Measurements from ENCODE around the gene GDPD4. TPM values are rescaled to one million over a fixed set of nuclear protein-coding genes. Genes with fewer than 3 reads are reported as not detected.

The GDPD4 gene
- total RNA-seq, 4 donors from 2014 or later = not detected

DNA sequence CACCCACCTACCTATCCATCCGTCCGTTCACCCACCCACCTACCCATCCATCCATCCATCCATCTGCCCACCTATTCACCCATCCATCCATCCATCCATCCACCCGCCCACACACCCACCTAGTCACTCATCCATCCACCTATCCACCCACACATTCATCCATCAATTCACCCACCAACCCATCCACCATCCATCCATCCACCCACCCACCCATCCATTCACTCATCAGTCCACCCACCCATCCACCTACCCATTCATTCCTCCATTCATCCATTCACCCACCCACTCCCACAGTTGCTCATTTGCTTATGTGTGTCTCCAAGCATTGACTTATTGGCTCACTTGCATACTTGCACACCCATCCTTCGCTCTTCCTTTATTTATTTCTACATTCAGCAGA, 123.3 kb downstream of the GDPD4 start:
- no peaks in the 10 kb centered on the region for H3K9me3 ChIP-seq
- no peaks in the 10 kb centered on the region for H3K27me3 ChIP-seq
- DNase-seq (ENCODE audit: low spot score in 2 of 2) = no peak
- no peak overlapping the region for H3K4me3 ChIP-seq
- H3K4me1 ChIP-seq = no peaks in the 10 kb centered on the region
- WGBS = 90% methylated on average over 4 of the region's 4 CpGs
- H3K27ac ChIP-seq = no peak overlapping the region
- H3K36me3 ChIP-seq = no peaks in the 10 kb centered on the region
- TF ChIP-seq POLR2AphosphoS5 (IDR thresholded peaks at IDR 0.05) (no peak), POLR2A (IDR thresholded peaks at IDR 0.05) (no peak), EP300 (IDR thresholded peaks at IDR 0.05) (no peak)
- TF ChIP-seq, protein P1, sequence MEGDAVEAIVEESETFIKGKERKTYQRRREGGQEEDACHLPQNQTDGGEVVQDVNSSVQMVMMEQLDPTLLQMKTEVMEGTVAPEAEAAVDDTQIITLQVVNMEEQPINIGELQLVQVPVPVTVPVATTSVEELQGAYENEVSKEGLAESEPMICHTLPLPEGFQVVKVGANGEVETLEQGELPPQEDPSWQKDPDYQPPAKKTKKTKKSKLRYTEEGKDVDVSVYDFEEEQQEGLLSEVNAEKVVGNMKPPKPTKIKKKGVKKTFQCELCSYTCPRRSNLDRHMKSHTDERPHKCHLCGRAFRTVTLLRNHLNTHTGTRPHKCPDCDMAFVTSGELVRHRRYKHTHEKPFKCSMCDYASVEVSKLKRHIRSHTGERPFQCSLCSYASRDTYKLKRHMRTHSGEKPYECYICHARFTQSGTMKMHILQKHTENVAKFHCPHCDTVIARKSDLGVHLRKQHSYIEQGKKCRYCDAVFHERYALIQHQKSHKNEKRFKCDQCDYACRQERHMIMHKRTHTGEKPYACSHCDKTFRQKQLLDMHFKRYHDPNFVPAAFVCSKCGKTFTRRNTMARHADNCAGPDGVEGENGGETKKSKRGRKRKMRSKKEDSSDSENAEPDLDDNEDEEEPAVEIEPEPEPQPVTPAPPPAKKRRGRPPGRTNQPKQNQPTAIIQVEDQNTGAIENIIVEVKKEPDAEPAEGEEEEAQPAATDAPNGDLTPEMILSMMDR (IDR thresholded peaks at IDR 0.05) = no peak

DNA sequence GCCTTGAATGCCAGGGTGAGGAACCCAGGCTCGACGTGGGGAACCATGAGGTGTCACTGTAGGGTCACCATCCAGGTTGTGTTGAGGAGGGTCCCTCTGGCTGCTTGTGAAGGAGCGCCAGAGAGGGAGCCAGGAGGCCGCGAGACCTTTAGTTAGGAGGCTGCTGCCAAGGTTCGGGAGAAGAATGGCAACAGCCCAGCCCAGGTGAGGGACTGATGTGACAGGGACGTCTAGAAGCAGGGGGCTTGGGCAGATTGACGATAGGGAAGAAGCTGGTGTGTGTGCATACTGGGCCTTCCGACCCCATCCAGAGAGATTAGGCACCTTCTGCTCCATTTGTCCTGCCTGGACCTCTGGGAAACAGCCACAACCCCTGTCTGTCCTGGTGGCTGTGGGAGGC, 124.5 kb downstream of the GDPD4 start:
- H3K4me3 ChIP-seq = no peak overlapping the region
- no peak overlapping the region for H3K27ac ChIP-seq
- H3K27me3 ChIP-seq = no peaks in the 10 kb centered on the region
- no peak for TF ChIP-seq EP300 (IDR thresholded peaks at IDR 0.05)
- TF ChIP-seq, protein P1 (IDR thresholded peaks at IDR 0.05) = no peak
- no peak for TF ChIP-seq POLR2AphosphoS5 (IDR thresholded peaks at IDR 0.05)
- no peak for TF ChIP-seq POLR2A (IDR thresholded peaks at IDR 0.05)
- H3K4me1 ChIP-seq = no peaks in the 10 kb centered on the region
- DNase-seq (ENCODE audit: low spot score in 2 of 2) = no peak
- 77% methylated on average over 9 of the region's 9 CpGs for WGBS
- H3K36me3 ChIP-seq = no peaks in the 10 kb centered on the region
- H3K9me3 ChIP-seq = no peaks in the 10 kb centered on the region

DNA sequence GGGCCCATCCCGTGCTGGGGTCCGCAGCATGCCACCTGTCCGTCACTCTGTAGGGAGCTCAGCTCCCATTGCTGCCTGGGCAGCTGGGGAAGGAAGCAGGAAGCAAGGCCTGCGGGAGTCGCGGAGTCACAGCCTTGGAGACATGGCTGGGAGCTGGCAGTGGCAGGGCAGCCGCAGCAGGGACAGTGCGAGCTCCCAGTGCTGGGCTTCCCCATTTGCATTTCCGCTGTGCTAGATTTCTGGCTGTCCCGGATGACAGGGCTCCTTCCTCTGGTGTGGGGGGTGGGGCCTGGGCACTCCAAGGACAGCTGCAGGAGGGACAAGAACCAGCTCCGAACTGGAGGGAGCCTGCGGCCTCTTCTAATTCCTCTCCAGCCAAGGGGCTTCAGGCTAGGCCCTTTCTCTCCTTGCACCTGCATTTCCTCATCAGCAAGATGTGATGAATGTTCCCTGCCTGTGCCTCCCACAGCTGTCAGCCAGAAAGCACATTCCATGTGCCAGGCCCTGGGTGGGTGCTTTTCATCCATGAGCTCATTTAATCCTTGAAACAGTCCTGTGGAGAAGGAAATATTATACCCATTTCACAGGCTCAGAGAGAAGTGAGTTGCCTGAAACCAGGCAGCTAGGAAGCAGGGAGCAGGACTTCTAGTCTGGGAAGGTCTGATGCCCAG, 125.5 kb downstream of the GDPD4 start:
- Histone ChIP-seq H3K36me3 (no peaks in the 10 kb centered on the region), H3K4me3 (peak overlapping the region; percentile 26), H3K4me1 (no peaks in the 10 kb centered on the region), H3K27me3 (no peaks in the 10 kb centered on the region), H3K27ac (no peak overlapping the region), H3K9me3 (no peaks in the 10 kb centered on the region)
- 79% methylated on average over 2 of the region's 12 CpGs for WGBS
- no peak for DNase-seq (ENCODE audit: low spot score in 2 of 2)
- no peak for TF ChIP-seq EP300 (IDR thresholded peaks at IDR 0.05)
- no peak for TF ChIP-seq POLR2A (IDR thresholded peaks at IDR 0.05)
- TF ChIP-seq, protein P1 (IDR thresholded peaks at IDR 0.05) = no peak
- no peak for TF ChIP-seq POLR2AphosphoS5 (IDR thresholded peaks at IDR 0.05)

DNA sequence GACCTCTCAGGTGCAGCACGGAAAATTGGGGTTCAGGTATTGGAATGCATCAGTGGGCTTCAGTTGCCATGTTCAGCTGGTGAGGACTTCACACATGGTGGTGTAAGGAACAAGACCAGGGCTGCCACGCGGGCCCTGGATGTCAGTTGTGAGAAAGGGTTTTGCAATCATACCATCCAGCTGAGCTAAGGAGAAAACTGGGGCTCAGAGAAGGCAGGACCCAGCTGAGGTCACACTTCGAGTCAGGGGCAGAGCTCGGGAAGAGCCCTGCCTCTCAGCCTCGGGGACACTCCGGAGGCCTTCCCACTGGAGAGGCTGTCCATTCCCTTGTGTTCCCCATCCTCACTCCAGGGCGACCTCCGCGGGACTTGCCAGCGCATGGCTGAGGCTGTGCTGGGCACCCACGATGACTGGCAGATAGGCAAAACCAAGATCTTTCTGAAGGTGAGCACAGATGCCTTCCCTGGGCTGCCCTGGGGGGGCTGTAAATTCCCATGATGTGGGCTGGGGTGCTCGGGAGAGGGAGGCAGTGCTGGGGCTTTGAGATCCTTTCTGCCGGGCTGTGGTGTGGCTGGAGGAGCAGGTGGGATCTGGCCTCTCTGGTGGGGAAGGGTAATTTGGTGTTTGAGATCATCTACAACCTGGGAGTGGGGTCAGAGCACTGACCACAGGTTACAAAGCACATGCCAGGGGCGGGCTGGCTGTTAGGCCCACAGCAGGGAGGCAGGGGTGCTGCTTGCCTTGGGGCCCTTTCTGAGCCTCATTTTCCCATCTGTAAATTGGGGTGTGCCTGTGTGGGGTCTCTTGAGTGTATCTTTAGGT, 126.3 kb downstream of the GDPD4 start:
- Histone ChIP-seq H3K4me3 (peak overlapping the region; percentile 26), H3K9me3 (no peaks in the 10 kb centered on the region), H3K36me3 (no peaks in the 10 kb centered on the region), H3K27ac (no peak overlapping the region), H3K27me3 (no peaks in the 10 kb centered on the region), H3K4me1 (no peaks in the 10 kb centered on the region)
- TF ChIP-seq POLR2AphosphoS5 (IDR thresholded peaks at IDR 0.05) (no peak), POLR2A (IDR thresholded peaks at IDR 0.05) (no peak), EP300 (IDR thresholded peaks at IDR 0.05) (no peak)
- TF ChIP-seq, protein P1 (IDR thresholded peaks at IDR 0.05) = no peak
- no peak for DNase-seq (ENCODE audit: low spot score in 2 of 2)
- 79% methylated on average over 5 of the region's 15 CpGs for WGBS

DNA sequence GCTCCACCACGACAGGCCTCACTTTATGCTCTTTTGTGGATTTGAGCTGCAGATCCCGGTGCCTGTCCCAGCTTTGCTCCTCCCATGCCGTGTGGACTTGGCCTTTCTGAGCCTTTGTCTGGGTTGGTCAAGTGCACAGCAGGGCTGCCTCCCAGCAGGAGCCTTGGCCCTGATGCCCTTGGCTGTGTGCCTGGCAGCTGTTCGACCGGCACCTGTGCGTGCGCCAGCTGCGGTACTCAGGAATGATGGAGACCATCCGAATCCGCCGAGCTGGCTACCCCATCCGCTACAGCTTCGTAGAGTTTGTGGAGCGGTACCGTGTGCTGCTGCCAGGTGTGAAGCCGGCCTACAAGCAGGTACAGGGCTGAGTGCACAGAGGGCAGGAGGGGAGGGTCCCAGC, 126.9 kb downstream of the GDPD4 start:
- TF ChIP-seq POLR2A (IDR thresholded peaks at IDR 0.05) (no peak), EP300 (IDR thresholded peaks at IDR 0.05) (no peak), POLR2AphosphoS5 (IDR thresholded peaks at IDR 0.05) (no peak)
- TF ChIP-seq, protein P1 (IDR thresholded peaks at IDR 0.05) = no peak

More for the DNA sequence above, 126.9 kb downstream of the GDPD4 start:
- Histone ChIP-seq H3K9me3 (no peaks in the 10 kb centered on the region), H3K36me3 (no peaks in the 10 kb centered on the region), H3K27ac (no peak overlapping the region), H3K4me1 (no peaks in the 10 kb centered on the region), H3K4me3 (no peak overlapping the region), H3K27me3 (no peaks in the 10 kb centered on the region)
- no peak for DNase-seq (ENCODE audit: low spot score in 2 of 2)
- 78% methylated on average over 3 of the region's 16 CpGs for WGBS
